RCC 7860 (cell line): Measurements from ENCODE around the gene PGAP6.
"Not testable (repeated sequence)": the region's sequence is repeated elsewhere in the genome, so short reads cannot be mapped to it uniquely, and the experiment has no call there.

Experiments used
- DNase-seq: peaks from one replicate; pipeline ENCODE4 v3.0.0-alpha.2; 2015; ENCODE audit warnings: low spot score
- FAIRE-seq: peaks from 2 replicates; lab custom pipeline; 2012; peaks lifted over from hg19 to GRCh38; lab: Jason Lieb, UNC

The PGAP6 gene

GRCh38 chr16:381789-382717, at the start of gene PGAP6:
Gene PGAP6 (minus strand): TSS chr16:381978. CDS start chr16:381821, 157 bp downstream.
- no peak for DNase-seq
- no peak for FAIRE-seq

GRCh38 chr16:430904-431303, 49.1 kb upstream of the PGAP6 start:
- DNase-seq, result no peak
- FAIRE-seq, result no peak

GRCh38 chr16:427250-427649, 45.5 kb upstream of the PGAP6 start:
- DNase-seq, result no peak
- no peak for FAIRE-seq

GRCh38 chr16:426906-427249, 45.1 kb upstream of the PGAP6 start:
- FAIRE-seq (no peak), DNase-seq (no peak)

GRCh38 chr16:426115-426905, 44.5 kb upstream of the PGAP6 start:
- no peak for DNase-seq
- no peak for FAIRE-seq

- DNase-seq, result no peak
Observed at GRCh38 chr16:425740-426114, 43.9 kb upstream of the PGAP6 start.

GRCh38 chr16:425082-425718, 43.4 kb upstream of the PGAP6 start, which contains the start of gene RAB11FIP3:
Gene RAB11FIP3 (plus strand): TSS chr16:425649. CDS start chr16:426007, 358 bp downstream.
- DNase-seq (peak; percentile 60), FAIRE-seq (no peak)

More at GRCh38 chr16:425740-426114, 43.9 kb upstream of the PGAP6 start:
- FAIRE-seq, result no peak

GRCh38 chr16:424623-425081, 42.9 kb upstream of the PGAP6 start:
- no peak for FAIRE-seq
- no peak for DNase-seq

- DNase-seq, result peak; percentile 91
- FAIRE-seq, result peak; percentile 89
Observed at GRCh38 chr16:424033-424622, 42.4 kb upstream of the PGAP6 start.

GRCh38 chr16:422179-422578, 40.4 kb upstream of the PGAP6 start:
- FAIRE-seq, DNase-seq: not testable (repeated sequence)

- DNase-seq, FAIRE-seq: not testable (repeated sequence)
Observed at GRCh38 chr16:415170-415498, 33.4 kb upstream of the PGAP6 start.

GRCh38 chr16:414395-415169, 32.8 kb upstream of the PGAP6 start:
- DNase-seq, result no peak
- FAIRE-seq, result no peak

GRCh38 chr16:411576-412265, 29.9 kb upstream of the PGAP6 start:
- FAIRE-seq, result no peak
- no peak for DNase-seq

- FAIRE-seq (no peak), DNase-seq (no peak)
Observed at GRCh38 chr16:410516-411178, 28.9 kb upstream of the PGAP6 start.

GRCh38 chr16:407253-407652, 25.5 kb upstream of the PGAP6 start:
- DNase-seq (no peak), FAIRE-seq (no peak)

- FAIRE-seq (no peak), DNase-seq (no peak)
Observed at GRCh38 chr16:405548-406506, 24.0 kb upstream of the PGAP6 start.

- DNase-seq (no peak), FAIRE-seq (no peak)
Observed at GRCh38 chr16:404971-405486, 23.3 kb upstream of the PGAP6 start.
